Endothelial cell of umbilical vein (primary cell): ENCODE measurements around the gene CEP95.

Experiments
- EZH2 ChIP-seq: IDR thresholded peaks from 2 replicates; pipeline ENCODE4 v1.6.1; 2012; ENCODE audit warnings: borderline replicate concordance, low read depth, mild to moderate bottlenecking, moderate library complexity, low read length, inconsistent platforms; ENCODE audit not compliant: severe bottlenecking
- JUN ChIP-seq: IDR thresholded peaks from 2 replicates; pipeline ENCODE4 v1.6.1; 2011; ENCODE audit warnings: borderline replicate concordance, low read depth; ENCODE audit not compliant: insufficient read length, insufficient read depth
- MYC ChIP-seq: IDR thresholded peaks from one replicate; pipeline ENCODE4 v1.6.1; 2011; ENCODE audit warnings: mild to moderate bottlenecking, low read depth, low read length
- POLR2A ChIP-seq: IDR thresholded peaks from 2 replicates; pipeline ENCODE4 v1.6.1; 2012; ENCODE audit warnings: low read depth, mild to moderate bottlenecking, control low read depth, low read length
- POLR2AphosphoS5 ChIP-seq: IDR thresholded peaks from 2 replicates; pipeline ENCODE4 v1.6.1; 2012; ENCODE audit warnings: low read depth, mild to moderate bottlenecking, control low read depth, low read length, moderate library complexity; ENCODE audit not compliant: insufficient read depth
- TF ChIP-seq, protein P1 (sequence below), 2 donors: IDR thresholded peaks; 1 replicate in 1 of 2; 2 replicates in 1 of 2; pipeline ENCODE4 v1.5.1; 2011; ENCODE audit warnings: low read length in 2 of 2, mild to moderate bottlenecking in 2 of 2, moderate library complexity in 2 of 2, control low read depth in 1 of 2, inconsistent platforms in 1 of 2, low read depth in 1 of 2; ENCODE audit not compliant: insufficient read depth in 1 of 2; ENCODE audit errors: extremely low read depth in 1 of 2
- TF ChIP-seq, protein P2 (sequence below): IDR thresholded peaks from 2 replicates; pipeline ENCODE4 v1.6.1; 2011; ENCODE audit not compliant: insufficient read depth, insufficient read length

DNA sequence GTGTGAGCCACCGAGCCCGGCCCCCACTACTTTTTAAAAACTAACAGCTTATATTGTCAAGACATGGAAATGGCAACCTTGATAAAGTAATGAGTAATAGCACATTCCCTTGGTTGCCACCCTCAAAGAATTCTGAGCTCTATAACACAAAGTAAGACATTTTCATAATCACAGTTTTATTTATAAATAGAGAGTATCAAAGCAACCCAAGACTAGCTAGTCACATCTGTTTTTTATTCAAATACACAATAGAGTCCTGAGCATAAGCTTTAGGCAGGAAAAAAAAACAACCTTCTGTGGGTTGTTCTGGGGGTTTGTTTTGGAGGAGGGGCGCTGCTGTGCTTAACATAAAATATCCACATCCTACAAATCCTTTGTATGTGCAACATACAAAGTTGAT, 68.7 kb downstream of the CEP95 start:
- TF ChIP-seq JUN (no peak), EZH2 (no peak), POLR2A (no peak), POLR2AphosphoS5 (no peak), MYC (no peak)
- TF ChIP-seq, protein P1, sequence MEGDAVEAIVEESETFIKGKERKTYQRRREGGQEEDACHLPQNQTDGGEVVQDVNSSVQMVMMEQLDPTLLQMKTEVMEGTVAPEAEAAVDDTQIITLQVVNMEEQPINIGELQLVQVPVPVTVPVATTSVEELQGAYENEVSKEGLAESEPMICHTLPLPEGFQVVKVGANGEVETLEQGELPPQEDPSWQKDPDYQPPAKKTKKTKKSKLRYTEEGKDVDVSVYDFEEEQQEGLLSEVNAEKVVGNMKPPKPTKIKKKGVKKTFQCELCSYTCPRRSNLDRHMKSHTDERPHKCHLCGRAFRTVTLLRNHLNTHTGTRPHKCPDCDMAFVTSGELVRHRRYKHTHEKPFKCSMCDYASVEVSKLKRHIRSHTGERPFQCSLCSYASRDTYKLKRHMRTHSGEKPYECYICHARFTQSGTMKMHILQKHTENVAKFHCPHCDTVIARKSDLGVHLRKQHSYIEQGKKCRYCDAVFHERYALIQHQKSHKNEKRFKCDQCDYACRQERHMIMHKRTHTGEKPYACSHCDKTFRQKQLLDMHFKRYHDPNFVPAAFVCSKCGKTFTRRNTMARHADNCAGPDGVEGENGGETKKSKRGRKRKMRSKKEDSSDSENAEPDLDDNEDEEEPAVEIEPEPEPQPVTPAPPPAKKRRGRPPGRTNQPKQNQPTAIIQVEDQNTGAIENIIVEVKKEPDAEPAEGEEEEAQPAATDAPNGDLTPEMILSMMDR (IDR thresholded peaks at IDR 0.05; ENCODE audit: extremely low read depth in 1 of 2, insufficient read depth in 1 of 2, low read depth in 1 of 2, low read length in 2 of 2), result no peak
- TF ChIP-seq, protein P2, sequence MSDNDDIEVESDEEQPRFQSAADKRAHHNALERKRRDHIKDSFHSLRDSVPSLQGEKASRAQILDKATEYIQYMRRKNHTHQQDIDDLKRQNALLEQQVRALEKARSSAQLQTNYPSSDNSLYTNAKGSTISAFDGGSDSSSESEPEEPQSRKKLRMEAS, result no peak
